K562 (cell line): ENCODE data around the gene NAV2.

Source experiments
- CTCF ChIP-seq, 3 experiments: IDR thresholded peaks in 2 of 3; conservative IDR thresholded peaks in 1 of 3; 2 replicates each; pipeline ENCODE4 v1.5.1; 2011 to 2012; ENCODE audit warnings: low read length in 3 of 3, mild to moderate bottlenecking in 3 of 3, control low read depth in 2 of 3, improper control_type of control experiment in 1 of 3, inconsistent platforms in 1 of 3, low read depth in 1 of 3, mixed read lengths in 1 of 3, moderate library complexity in 1 of 3; ENCODE audit not compliant: insufficient read depth in 2 of 3
- EZH2 ChIP-seq: IDR thresholded peaks from 2 replicates; pipeline ENCODE4 v1.6.1; 2012; ENCODE audit warnings: low read depth, mild to moderate bottlenecking, inconsistent platforms, low read length, borderline replicate concordance
- HEY1 ChIP-seq: fragments of 250-450 bp; sonication (Bioruptor Pico); IDR thresholded peaks from 2 replicates; pipeline ENCODE4 v1.5.0; 2020; ENCODE audit warnings: mild to moderate bottlenecking, moderate library complexity, borderline replicate concordance
- NCOA1 ChIP-seq: fragments of 450-650 bp; IDR thresholded peaks from 2 replicates; pipeline ENCODE4 v1.6.1; 2016; ENCODE audit warnings: low read depth
- PURB ChIP-seq: sonication (generic); formaldehyde crosslinking; IDR thresholded peaks from 2 replicates; pipeline ENCODE4 v1.9.0; 2021; ENCODE audit warnings: low read depth, mild to moderate bottlenecking, missing genetic modification reagents
- RFX5 ChIP-seq: IDR thresholded peaks from 2 replicates; pipeline ENCODE4 v1.6.1; 2011; ENCODE audit warnings: low read depth, mild to moderate bottlenecking, improper control_type of control experiment, low read length
- SIX5 ChIP-seq, 2 experiments: IDR thresholded peaks; 2 replicates each; pipeline ENCODE4 v1.6.1; 2011; ENCODE audit warnings: low read length in 2 of 2, borderline replicate concordance in 1 of 2, low read depth in 1 of 2, mild to moderate bottlenecking in 1 of 2, moderate library complexity in 1 of 2; ENCODE audit not compliant: insufficient read depth in 1 of 2
- TAF7 ChIP-seq: fragments of 450-650 bp; IDR thresholded peaks from 2 replicates; pipeline ENCODE4 v1.6.1; 2016; ENCODE audit warnings: missing genetic modification characterization, missing compliant biosample characterization
- TCF7L2 ChIP-seq: fragments of 150-350 bp; IDR thresholded peaks from 2 replicates; pipeline ENCODE4 v1.6.1; 2016; ENCODE audit warnings: low read depth, mild to moderate bottlenecking, low read length, moderate library complexity
- ZBTB40 ChIP-seq, 2 experiments: fragments of 450-650 bp in 1 of 2; sonication (generic) in 1 of 2; formaldehyde crosslinking in 1 of 2; IDR thresholded peaks; 2 replicates each; pipeline versions ENCODE4 v1.7.1 to v1.9.0; 2016 to 2022; ENCODE audit warnings: inconsistent platforms in 1 of 2, mild to moderate bottlenecking in 1 of 2, missing genetic modification reagents in 1 of 2

- TF ChIP-seq CTCF (IDR thresholded peaks at IDR 0.05 in 2 of 3, conservative IDR thresholded peaks at IDR 0.05 in 1 of 3; ENCODE audit: insufficient read depth in 2 of 3, low read depth in 1 of 3, low read length in 3 of 3) (no peak), HEY1 (CRISPR knock-in tag) (no peak), NCOA1 (no peak), SIX5 (IDR thresholded peaks at IDR 0.05; ENCODE audit: borderline replicate concordance in 1 of 2, insufficient read depth in 1 of 2, low read depth in 1 of 2, low read length in 2 of 2) (no peak), TCF7L2 (no peak), TAF7 (tag) (no peak), EZH2 (no peak), RFX5 (no peak), ZBTB40 (IDR thresholded peaks at IDR 0.05) (no peak), ZBTB40 (CRISPR knock-in tag; IDR thresholded peaks at IDR 0.05) (no peak), PURB (CRISPR knock-in tag) (no peak)
Observed at GRCh38 chr11:19698493-19699292, 13.9 kb upstream of the NAV2 start.
